ENCODE measurements around the gene SH3BGRL2. TPM values are rescaled to one million over a fixed set of nuclear protein-coding genes. Genes with fewer than 3 reads are reported as not detected.

SH3BGRL2 gene
- total and polyA plus RNA-seq, 2 of the 4 experiments (the other 2 are of a cell fraction): 2.4 to 5.6 TPM

DNA sequence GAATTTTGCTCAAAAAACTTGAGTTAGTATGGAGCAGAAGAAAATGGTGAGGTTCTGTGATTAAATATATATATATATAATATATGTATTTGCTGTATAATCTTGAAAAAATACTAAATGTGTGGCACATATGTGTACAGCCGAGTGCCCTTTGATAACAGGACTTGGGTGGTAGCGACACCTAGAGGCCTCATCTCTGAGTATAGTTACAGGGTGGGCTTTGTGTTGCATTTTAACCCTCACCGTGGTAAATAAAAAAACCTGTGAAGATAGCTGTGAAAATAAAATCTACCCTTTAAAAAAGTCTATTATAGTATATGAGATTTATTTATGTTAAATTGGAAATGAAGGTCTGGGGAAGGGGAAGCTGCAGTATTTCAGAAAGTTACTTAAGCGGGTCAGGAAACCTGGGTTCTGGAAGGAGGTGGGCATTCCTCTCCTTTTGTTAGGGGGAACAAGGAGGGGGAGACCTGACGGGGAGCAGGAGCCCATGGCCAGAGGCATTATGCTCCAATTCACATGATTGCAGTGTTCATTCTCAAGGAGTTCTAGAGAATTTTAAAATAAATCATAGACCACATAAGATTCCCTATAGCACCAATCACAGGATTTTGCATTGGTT, 82.7 kb downstream of the SH3BGRL2 start:
- Histone ChIP-seq H3K79me1 (ENCODE audit: low read depth in 1 of 2, low read length in 2 of 2) (no peaks in the 10 kb centered on the region), H3K27ac (ENCODE audit: insufficient read depth, low read length) (no peak overlapping the region), H2AFZ (replicated peaks; ENCODE audit: low read length, poor library complexity) (no peak overlapping the region), H2AK5ac (ENCODE audit: low read depth, low read length) (no peak overlapping the region), H3K18ac (ENCODE audit: low read depth, low read length) (no peak overlapping the region), H3K23ac (ENCODE audit: low read depth, low read length) (no peak overlapping the region), H4K91ac (ENCODE audit: insufficient read depth, low read depth, low read length) (no peak overlapping the region), H2BK20ac (ENCODE audit: low read depth, low read length) (no peak overlapping the region), H2BK15ac (ENCODE audit: low read depth, low read length) (no peak overlapping the region), H3K4me1 (ENCODE audit: control insufficient read depth, insufficient read depth, low read length) (no peaks in the 10 kb centered on the region), H4K8ac (ENCODE audit: low read depth in 2 of 2, low read length in 2 of 2) (no peak overlapping the region), H3K56ac (ENCODE audit: extremely low read depth, insufficient read depth, low read length) (no peak overlapping the region), H3K14ac (replicated peaks; ENCODE audit: low read depth, low read length) (no peak overlapping the region), H3K4me3 (ENCODE audit: insufficient read depth, low read depth, low read length) (no peak overlapping the region), H3K27me3 (ENCODE audit: control insufficient read depth, insufficient read depth, low read length) (no peaks in the 10 kb centered on the region; the same call in 1 of the 2 replicates), H4K20me1 (ENCODE audit: insufficient read depth, low read length) (no peaks in the 10 kb centered on the region), H2BK120ac (ENCODE audit: low read depth, low read length) (no peak overlapping the region), H3K9me3 (ENCODE audit: control insufficient read depth, insufficient read depth, low read length) (no peaks in the 10 kb centered on the region), H3K4ac (ENCODE audit: low read depth, low read length) (no peak overlapping the region), H4K5ac (ENCODE audit: low read depth, low read length) (no peak overlapping the region), H3K9me1 (ENCODE audit: insufficient read depth, low read length) (no peaks in the 10 kb centered on the region), H3K9ac (ENCODE audit: low read depth, low read length) (no peak overlapping the region), H2BK5ac (ENCODE audit: low read depth, low read length, poor library complexity, severe bottlenecking) (no peak overlapping the region), H2AK9ac (replicated peaks; ENCODE audit: low read depth, low read length, poor library complexity) (no peak overlapping the region), H3K36me3 (ENCODE audit: control insufficient read depth, insufficient read depth, low read length) (no peaks in the 10 kb centered on the region), H3K4me2 (ENCODE audit: low read depth, low read length) (no peak overlapping the region)
- ChIA-PET POLR2A (ENCODE audit: unreplicated experiment) (no interaction called here), CTCF (interaction anchor here (0.6 to 1.0 kb wide), 7 partner anchors 10 to 645 kb away, joined by 3 to 4 read pairs (median 3); no protein-coding TSS in a partner anchor)
- in situ Hi-C loops (cut with MboI; ENCODE audit: low sequenced_read_pairs) (no loop called here), dilution Hi-C loops (cut with HindIII; ENCODE audit: low sequenced_read_pairs, unreplicated experiment) (no loop called here), intact Hi-C loops (cut with micrococcal nuclease) (loop anchor here (1.0 kb wide), 2 partner anchors 144 to 636 kb away; partner anchors contain the start of gene PHIP)
- WGBS, 2 experiments (ENCODE audit: extremely low coverage in 2 of 2, insufficient read length in 1 of 2): no CpG with 5 or more reads among the region's 5 CpGs
- no TSS peak for BruUV-seq (replicated peaks)
- DNase-seq: peak; percentile 50
- peak; percentile 81 for ATAC-seq (ENCODE audit: low read depth)
- TF ChIP-seq, protein P1, sequence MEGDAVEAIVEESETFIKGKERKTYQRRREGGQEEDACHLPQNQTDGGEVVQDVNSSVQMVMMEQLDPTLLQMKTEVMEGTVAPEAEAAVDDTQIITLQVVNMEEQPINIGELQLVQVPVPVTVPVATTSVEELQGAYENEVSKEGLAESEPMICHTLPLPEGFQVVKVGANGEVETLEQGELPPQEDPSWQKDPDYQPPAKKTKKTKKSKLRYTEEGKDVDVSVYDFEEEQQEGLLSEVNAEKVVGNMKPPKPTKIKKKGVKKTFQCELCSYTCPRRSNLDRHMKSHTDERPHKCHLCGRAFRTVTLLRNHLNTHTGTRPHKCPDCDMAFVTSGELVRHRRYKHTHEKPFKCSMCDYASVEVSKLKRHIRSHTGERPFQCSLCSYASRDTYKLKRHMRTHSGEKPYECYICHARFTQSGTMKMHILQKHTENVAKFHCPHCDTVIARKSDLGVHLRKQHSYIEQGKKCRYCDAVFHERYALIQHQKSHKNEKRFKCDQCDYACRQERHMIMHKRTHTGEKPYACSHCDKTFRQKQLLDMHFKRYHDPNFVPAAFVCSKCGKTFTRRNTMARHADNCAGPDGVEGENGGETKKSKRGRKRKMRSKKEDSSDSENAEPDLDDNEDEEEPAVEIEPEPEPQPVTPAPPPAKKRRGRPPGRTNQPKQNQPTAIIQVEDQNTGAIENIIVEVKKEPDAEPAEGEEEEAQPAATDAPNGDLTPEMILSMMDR (conservative IDR thresholded peaks at IDR 0.05; ENCODE audit: low read depth, low read length): peak; percentile 65
- peak; percentile 74 for TF ChIP-seq RAD21 (IDR thresholded peaks at IDR 0.05; ENCODE audit: low read length)
- no peak for TF ChIP-seq CHD1 (IDR thresholded peaks at IDR 0.05; ENCODE audit: low read depth, low read length)
- no peak for TF ChIP-seq POLR2A (IDR thresholded peaks at IDR 0.05; ENCODE audit: low read depth, low read length)
- TF ChIP-seq MXI1 (IDR thresholded peaks at IDR 0.05; ENCODE audit: borderline replicate concordance, low read depth, low read length): no peak
- TF ChIP-seq BHLHE40 (IDR thresholded peaks at IDR 0.05; ENCODE audit: low read depth, low read length): no peak
- TF ChIP-seq MAFK (IDR thresholded peaks at IDR 0.05; ENCODE audit: low read depth, low read length): no peak
- no peak for TF ChIP-seq RCOR1 (IDR thresholded peaks at IDR 0.05; ENCODE audit: insufficient replicate concordance, low read length)
- no peak for TF ChIP-seq NFE2L2 (IDR thresholded peaks at IDR 0.05; ENCODE audit: low read depth, low read length)
- peak; percentile 53 for TF ChIP-seq SMC3 (IDR thresholded peaks at IDR 0.05; ENCODE audit: low read depth, low read length)
- no peak for TF ChIP-seq FOS (IDR thresholded peaks at IDR 0.05; ENCODE audit: low read depth, low read length)
- no peak for TF ChIP-seq MAZ (IDR thresholded peaks at IDR 0.05; ENCODE audit: borderline replicate concordance, low read depth, low read length)
- TF ChIP-seq RFX5 (IDR thresholded peaks at IDR 0.05; ENCODE audit: low read depth, low read length): no peak
- TF ChIP-seq, protein P2, sequence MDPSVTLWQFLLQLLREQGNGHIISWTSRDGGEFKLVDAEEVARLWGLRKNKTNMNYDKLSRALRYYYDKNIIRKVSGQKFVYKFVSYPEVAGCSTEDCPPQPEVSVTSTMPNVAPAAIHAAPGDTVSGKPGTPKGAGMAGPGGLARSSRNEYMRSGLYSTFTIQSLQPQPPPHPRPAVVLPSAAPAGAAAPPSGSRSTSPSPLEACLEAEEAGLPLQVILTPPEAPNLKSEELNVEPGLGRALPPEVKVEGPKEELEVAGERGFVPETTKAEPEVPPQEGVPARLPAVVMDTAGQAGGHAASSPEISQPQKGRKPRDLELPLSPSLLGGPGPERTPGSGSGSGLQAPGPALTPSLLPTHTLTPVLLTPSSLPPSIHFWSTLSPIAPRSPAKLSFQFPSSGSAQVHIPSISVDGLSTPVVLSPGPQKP (IDR thresholded peaks at IDR 0.05; ENCODE audit: borderline replicate concordance, low read depth, low read length): no peak
- TF ChIP-seq, protein P3, sequence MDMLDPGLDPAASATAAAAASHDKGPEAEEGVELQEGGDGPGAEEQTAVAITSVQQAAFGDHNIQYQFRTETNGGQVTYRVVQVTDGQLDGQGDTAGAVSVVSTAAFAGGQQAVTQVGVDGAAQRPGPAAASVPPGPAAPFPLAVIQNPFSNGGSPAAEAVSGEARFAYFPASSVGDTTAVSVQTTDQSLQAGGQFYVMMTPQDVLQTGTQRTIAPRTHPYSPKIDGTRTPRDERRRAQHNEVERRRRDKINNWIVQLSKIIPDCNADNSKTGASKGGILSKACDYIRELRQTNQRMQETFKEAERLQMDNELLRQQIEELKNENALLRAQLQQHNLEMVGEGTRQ (IDR thresholded peaks at IDR 0.05; ENCODE audit: low read depth, low read length): no peak
- no peak for TF ChIP-seq CEBPB (IDR thresholded peaks at IDR 0.05; ENCODE audit: low read depth, low read length)

Data from IMR-90 (cell line).